GM12892 (cell line): Measurements from ENCODE around the gene EPB41.

ENCODE experiments used
- POLR2A ChIP-seq: IDR thresholded peaks from 2 replicates; pipeline ENCODE4 v1.6.1; 2011; ENCODE audit warnings: low read depth, low read length, control low read depth
- POLR2AphosphoS5 ChIP-seq: IDR thresholded peaks from 2 replicates; pipeline ENCODE4 v1.6.1; 2011; ENCODE audit warnings: low read depth, low read length, control low read depth
- TAF1 ChIP-seq: IDR thresholded peaks from 2 replicates; pipeline ENCODE4 v1.6.1; 2011; ENCODE audit warnings: low read depth, mild to moderate bottlenecking, control low read depth, low read length, borderline replicate concordance

GRCh38 chr1:28883242-28883616, 31.1 kb upstream of the EPB41 start:
- TF ChIP-seq POLR2A (no peak), POLR2AphosphoS5 (no peak), TAF1 (no peak)
